Cortex of kidney (tissue), 1 donor: ENCODE measurements around the gene NUBP2.

Source experiments
- DNase-seq: peaks from one replicate; lab custom pipeline; 2025; lab: John Stamatoyannopoulos, UW

The NUBP2 gene

DNA sequence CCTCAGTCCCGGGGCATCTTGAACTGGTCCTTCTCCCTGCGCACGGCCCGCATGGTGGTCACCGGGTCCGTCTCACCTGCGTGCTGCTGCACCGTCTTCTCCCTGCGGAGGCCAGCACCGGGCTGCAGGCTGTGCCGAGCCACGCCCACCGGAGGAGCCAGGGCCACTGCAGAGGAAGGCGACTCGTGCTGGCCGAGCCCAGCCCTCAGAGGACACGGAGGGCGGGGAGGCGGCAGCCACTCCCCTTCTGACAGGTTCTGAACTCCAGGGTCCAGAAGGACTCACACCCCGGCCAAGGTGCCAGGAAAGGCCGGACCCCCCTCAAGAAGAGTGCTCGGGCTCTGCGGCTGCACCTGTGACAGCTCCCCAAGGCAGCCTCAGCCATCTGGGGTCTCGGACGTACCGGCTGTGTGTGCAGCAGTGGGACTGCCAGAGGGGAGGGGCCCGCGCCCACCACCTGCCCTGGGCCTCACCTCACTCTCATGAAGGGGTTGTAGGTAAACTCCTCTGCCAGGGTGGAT is 26.6 kb downstream of the NUBP2 start:
- no peak for DNase-seq

DNA sequence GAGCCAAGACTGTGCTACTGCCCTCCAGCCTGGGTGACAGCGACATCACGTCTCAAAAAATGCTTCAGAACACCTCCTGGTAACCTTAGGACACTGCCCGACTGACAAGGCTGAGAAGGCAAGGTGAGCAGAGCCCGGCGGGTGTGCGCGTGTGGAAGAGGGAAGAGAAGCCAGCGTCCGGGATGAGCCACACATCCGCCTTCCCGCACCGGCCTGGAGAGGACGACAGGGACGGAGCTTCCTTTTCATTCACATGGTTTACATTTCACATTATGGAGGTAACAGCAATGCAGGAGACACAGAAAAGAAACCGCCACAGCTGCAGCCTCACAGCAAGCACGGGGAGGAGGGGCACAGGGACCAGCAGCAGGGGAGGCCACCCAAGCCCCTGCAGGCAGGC is 27.3 kb downstream of the NUBP2 start:
- no peak for DNase-seq

DNA sequence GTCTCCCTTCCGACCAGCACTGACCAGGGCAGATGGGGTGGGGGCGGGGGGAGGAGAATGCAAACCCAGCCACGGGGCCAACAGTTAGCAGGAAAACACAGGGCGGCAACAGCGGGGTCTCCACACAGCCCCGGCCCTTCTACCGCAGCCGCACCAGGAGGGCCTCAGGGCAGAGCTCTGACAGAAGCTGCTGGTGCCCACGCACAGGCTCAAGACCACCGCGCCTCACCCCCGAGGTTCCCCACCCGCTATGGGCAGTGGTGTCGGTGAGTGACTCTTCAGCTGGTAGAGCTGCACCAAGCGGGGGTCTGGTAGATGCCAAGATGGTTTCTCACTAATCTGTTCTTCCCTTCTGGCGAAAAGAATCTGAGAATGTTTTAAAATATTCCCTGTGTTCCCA is 27.8 kb downstream of the NUBP2 start:
- DNase-seq = no peak

DNA sequence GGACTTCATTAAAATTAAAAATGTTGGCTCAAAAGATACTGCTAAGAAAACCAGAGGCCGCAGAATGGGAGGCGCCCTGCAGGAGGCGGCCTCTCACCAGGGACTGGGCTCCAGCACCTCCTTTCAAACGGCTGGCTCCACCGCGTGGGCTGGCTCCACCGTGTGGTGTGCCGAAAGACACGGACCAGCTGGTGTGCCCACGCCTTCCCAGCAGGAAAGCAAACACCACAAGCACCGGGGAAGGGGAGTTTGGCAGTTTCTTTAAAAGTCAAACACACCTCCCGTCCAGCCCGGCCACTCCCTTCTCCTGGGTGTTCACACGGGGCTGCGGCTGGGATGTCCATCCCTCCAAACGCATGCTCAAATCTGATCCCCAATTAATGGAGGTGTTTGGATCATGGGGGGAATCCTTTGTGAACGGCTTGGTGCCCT is 30.0 kb downstream of the NUBP2 start:
- DNase-seq = no peak

DNA sequence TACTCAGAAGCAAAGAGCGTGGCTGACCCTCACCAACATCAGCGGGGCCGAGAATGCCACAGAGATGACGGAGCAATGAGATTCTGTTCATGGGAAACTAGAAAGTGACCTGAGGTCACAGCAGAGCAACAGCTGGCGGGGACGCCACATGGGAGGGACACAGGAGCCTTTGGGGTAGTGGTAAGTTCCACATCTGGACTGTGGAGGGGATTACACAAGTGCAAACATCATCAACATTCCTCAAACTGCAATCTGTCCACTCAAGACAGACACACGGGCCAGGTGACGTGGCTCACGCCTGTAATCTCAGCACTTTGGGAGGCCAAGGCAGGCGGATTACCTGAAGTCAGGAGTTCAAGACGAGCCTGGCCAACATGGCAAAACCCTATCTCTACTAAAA is 32.7 kb downstream of the NUBP2 start:
- no peak for DNase-seq

DNA sequence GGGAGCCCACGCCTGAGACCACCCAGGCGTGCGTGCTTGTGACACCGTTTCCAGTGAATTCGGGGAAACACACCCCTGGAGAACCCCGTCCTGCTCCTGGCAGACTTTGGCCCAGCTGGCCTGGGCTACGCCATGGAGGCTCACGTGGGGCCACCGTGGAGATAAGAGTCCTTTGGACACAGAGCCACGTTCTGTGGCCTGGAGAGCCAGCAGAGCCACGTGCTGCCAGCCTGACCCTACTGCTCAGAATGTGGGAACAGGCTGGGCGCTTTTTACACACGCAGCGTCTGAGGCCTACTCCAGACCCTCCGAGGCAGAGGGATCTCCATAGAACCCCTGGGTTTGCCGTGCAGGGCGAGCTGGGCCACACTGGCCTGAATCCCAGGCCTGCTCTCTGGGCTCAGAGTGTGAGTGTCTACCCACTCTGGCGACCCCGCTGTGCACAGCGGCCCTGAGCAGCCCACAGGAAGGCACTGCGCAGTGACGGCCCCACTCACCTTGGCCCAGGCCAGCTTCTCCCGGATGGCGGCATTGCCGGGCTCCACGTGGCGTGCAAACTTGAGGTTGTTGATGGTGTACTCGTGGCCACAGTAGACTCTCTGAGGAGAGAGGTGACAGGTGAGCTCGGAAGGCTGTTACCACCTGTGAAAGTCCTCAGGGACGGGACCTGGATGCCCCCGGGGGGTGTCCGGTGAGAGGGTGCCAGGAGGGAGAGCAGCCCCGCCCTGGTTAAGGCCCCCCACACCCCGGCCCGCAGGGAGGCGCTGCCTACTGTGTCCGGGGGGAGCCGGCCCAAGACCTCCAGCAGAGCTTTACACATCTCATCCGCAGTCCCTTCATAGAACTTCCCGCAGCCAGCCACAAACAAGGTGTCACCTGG is 33.9 kb downstream of the NUBP2 start:
- no peak for DNase-seq

DNA sequence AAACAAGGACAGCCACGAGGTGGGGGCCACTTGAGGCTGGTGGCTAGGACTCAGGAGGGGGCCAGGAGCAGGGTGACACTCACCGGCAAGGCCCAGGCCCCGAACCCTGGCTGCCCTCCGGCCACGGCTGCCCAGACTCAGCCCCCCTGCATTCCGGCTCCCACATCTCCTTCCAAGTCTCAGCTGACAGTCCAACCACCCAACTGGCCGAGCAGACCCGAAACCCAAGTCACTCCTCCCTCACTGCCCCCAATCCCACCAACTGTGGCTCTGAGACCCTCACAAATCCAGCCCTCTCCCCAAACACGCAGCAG is 34.5 kb downstream of the NUBP2 start:
- DNase-seq = no peak

DNA sequence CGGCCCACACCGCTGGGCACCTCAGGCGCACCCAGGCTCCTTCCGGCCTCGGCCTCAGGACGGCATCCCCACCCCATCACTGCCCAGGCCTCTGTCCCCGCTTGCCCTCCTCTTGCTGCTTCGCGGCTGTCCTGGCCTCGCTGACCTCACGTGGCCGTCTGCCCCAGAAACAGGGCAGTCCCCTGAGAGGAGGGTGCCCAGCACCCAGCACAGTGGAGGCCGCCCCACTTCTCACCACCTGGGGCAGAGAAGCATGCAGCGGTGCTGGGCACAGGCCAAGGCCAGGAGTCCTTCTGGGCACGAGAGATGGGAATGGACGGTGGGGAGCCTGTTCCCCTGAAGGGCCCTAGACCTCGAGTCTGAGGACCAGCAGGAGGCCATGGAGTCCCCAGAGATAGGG is 35.0 kb downstream of the NUBP2 start:
- DNase-seq = no peak

DNA sequence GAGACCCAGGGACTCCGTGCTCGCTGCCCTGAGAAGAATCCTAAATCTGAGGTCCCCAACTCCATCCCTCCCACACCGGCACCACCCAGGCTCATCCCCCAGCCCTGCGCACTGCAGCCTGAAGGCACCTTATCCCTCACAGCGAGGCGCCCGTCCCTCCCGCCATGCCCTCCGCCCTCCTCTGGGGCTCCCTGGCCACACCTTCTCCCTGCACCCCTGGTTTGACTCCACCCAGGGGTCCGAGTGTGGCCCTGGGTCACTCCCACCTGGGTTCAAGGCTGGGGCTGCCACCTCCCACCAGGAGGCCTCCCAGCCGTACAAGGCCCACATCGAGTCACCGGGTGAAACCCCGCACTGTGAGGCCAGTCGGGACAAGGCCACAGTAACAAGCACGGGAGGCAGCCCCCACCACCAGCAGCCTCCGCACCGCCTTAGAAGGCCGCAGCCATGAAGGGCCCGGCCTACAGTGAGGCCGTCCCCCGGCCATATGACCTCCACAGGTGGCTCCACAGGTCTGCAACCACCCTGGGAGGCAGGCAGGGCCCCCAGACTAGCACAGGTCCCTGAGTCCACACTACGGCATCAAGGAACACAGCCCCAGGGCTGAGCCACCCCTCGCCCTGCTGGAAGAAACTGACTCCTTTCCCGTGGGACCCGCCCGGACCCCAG is 35.6 kb downstream of the NUBP2 start:
- DNase-seq = no peak

DNA sequence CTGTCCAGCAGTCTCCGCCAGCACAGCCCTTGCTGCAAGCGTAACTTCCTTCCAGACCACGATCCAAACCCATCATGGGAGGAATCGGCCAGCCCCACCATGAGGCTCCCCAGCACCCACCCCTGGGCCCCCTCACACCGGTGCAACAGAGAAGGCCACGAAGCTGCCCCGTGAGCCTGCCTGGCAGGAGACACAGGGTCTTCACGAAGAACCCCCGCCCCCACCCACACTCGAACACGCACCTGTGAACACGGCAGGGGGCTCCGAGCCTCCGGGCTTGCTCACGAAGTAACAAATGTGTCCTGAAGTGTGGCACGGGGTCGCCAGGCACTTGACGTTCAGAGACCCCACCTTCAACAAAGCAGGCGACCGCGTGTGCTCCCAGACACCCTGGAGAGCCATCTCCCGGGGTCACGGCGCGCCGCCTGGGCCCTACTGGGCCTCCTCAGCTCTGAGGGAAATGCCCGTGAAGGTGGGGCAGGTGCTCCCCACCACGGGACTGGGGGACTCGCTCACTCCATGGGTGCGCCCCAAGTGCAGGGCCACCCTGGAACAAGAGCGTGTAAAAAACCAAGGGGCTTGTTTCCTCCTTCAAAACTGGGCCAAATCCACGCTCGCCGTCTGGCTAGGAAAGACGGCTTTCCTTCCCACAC is 36.2 kb downstream of the NUBP2 start:
- no peak for DNase-seq

DNA sequence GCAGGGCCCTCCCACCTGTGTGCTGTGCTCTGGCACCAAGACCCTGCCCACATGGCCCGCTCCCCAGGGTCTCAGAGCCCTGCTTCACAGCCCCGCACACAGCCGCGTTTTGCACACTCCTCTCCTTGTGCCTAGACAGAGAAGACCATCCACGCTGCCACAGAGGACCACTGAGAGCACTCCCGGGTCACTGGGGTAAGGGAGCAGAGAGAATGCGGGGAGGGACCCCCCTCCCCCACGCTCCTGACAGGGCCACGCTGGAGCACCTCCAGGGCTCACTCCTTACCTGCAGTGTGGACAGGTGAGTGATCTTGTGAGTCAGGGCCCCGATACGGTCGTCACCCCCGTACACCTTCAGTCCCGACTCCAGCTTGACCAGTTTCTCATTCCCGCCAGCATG is 36.9 kb downstream of the NUBP2 start:
- no peak for DNase-seq

DNA sequence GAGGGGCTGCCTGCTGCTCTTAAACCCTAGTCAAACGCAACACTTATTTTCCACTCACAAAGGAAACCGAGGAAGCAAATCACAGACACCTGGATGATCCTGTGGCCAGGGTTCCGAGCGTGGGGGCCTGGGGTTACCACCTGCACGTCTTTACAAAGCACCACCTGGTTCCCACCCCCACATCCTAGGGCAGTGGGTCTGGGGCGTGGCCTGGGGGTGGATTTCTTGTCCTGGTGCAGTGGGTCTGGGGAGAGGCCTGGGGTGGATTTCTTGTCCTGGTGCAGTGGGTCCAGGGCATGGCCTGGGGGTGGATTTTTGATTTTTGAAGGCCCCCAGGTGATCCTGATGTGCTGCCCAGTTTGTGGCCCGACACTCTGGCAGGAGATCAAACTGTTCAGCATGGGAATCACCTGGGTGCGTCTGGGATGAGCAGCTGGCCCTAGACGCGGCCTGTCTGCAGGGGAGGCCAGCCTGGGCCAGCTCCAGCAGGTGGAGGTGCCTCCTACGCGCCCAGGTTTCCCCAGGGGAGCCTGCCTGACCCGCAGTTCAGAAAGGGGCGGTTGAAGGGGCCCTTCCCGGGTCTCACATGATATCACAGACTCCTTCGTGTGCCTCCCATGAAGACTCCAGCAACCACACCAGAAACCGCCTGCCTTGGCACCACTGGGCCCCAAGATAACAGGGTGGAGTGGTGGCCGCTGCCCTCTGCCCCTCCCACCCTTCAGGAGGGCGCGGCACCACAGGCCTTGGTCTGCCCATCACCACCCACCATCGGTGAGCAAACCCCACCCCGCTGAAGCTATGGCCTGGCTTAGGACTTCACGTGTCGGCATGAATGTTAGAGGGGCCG is 37.6 kb downstream of the NUBP2 start:
- DNase-seq = no peak

DNA sequence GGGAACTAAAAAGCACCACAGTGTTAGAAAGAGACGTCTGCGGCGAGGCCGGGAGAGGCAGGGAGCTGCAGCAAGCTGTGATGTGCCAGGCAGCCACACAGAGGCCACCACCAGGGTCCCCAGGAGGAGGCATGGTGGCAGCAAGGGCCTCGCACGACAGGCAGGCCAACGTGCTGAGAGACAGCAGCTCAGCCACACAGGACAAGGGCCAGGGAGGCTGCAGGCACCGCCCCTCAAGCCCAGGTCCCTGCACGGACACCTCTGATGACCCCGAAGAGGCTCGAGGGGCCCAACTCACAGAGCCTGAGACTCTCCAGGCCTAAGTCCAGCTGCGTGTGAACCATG is 38.2 kb downstream of the NUBP2 start:
- no peak for DNase-seq

DNA sequence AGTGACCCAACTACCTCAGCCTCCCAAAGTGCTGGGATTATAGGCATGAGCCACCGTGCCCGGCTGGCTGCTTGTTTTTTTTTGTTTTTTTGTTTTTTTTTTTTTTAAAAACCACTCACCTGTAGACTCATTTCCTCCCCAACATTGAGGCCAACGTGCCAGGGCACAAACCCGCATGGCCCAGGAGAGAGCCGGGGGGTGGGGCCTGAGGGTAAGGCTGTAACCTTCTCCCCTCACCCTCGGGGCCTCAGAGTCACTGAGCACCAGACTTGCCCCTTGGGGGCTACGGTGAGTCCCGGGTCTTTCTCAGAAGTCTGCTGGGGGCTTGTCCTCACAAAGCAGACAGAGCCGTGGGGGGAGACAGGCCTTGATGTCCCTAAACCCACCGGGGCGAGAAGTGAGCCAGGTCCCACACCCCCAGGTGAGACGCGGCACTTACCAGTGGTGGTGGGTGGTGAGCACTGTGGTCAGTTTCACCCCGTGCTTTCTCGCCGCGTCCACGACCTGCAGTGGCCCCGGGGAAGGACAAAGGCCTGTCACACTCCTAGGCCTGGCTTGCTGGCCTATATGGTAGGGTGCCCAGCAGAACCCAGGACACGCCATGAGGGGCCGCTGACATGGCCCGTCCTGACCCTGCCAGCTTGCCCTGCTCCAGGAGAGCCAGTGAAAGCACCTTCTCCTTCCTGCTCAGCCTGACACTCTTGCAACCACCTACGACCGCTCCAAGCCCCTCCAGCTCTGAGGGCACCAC is 39.3 kb downstream of the NUBP2 start:
- no peak for DNase-seq

DNA sequence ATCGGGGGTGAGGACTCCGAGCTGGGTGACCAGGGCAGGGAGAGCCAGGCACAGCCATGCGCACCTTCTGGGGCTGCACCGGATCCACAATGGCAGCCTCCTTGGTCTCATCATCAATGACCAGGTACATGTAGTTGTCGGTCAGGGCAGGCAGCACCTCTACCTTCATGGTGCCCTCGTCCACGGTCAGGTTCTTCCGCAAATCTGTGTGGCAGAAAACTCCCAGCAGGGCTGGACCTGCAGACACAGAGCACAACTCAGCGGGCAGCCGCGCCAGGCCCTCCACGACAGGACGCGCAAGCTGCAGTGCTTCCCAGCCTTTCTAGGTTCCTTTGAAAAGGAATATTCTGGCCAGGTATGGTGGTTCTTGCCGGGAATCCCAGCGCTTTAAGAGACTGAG is 40.0 kb downstream of the NUBP2 start:
- DNase-seq = no peak

DNA sequence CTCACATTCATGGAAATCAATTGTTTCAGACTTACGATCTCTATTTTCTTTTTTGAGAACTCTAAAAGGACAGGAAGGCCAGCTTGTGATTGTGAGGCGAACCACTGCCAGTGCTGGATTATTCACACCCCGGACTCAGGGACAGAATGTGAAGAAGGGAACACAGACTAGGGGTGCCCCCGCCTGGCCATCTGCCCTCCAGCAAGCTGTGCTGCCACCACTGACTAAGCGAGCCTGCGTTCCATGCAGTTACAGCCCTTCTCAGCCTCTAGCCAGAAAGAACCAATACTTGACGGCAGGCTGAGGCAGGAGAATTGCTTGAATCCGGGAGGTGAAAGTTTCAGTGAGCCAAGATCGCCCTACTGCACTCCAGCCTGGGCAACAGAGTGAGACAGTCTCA is 41.1 kb downstream of the NUBP2 start:
- DNase-seq = no peak

DNA sequence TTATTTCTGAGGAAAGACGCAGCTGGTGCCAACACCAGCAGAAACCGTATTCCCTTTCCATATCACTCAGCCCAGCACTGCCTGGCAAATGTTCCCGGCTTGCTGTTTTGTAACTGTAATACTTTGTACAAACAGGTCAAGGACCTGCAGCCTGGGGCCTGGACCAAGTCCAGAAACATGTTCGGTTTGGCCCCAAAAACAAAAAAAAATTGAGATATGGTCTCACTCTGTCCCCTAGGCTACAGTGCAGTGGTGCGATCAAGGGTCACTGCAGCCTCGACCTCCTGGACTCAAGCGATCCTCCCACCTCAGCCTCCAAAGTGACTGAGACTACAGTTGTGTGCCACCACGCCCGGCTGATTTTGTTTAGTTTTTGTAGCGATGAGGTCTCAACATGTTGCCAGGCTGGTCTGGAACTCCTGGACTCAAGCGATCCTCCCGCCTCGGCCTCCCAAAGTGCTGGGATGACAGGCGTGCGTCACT is 42.7 kb downstream of the NUBP2 start:
- no peak for DNase-seq

DNA sequence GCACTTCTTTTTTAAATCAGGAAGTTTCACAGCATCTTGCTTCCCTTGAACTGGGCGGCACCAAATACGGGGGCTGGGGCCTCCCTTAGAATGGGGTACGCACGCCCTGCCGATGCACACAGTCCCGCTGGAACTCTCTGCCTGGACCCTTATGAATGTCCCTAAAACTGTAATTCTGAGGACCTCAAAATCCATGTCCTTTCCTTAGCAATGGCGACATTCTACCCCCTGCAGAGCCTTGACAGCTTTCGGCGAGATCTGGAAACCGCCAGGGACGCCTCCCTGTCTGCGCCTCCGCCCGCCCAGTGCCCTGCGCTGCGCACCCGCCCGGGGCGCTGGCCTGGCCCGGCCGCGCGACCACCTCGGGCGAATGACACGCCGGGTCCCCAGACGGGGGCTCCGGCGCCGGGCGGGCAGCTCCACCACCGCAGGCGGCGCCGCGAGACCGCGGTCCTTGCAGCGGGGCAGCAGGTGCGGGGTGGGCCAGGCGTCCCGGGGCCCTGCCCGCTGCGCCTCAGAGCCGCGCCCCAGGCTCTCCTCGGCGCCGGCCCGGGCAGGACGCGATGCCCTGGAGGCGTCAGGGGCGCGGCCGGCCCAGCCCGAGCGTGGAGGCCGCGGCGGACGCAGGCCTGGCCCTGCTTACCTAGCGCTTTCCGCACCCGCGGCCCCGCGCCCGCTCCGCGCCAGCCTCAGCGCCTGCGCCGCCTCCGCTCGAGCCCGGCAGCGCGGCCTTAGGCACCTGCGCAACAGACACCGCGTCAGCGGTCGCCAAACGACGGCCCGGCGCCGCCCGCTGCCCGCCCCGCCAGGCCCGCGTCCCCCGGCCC is 43.3 kb downstream of the NUBP2 start:
- no peak for DNase-seq

DNA sequence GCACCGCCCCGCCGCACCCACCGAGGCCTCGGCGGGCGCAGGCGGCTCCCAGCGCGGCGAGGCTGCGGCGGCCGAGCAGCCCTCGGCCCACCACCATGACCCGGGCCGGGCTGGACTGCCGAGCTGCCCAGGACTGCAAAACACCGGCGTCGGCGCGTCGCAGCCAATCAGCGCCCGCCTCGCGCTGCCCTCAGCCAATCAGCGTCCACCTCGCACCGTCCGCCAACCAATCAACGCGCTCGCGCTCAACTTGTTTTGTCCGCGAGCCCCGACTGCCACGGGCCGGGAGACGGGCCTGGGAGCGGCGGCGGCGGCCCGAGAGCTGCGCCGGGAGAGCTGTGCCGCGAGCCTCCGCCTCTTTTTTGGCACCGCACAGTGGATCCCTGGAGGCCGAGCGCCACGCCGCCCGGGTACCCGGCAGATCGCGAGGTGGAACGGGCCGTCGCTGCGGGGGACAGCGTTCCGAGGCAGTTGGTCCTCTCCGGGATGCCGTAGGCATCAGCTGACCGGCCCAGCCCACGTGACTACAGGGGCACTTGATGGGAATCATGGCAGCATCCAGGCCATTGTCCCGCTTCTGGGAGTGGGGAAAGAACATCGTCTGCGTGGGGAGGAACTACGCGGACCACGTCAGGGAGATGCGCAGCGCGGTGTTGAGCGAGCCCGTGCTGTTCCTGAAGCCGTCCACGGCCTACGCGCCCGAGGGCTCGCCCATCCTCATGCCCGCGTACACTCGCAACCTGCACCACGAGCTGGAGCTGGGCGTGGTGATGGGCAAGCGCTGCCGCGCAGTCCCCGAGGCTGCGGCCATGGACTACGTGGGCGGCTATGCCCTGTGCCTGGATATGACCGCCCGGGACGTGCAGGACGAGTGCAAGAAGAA is 44.2 kb downstream of the NUBP2 start, which contains the start of the genes FAHD1 and HAGH:
Gene FAHD1 (plus strand): TSS at position 516 of the 883 bp plus-strand sequence. CDS start 33 bp downstream, at position 549.
Gene HAGH (minus strand): TSS at position 135 of the 883 bp plus-strand sequence. CDS start 38 bp downstream, at position 97.
- peak; percentile 95 for DNase-seq
